SU-DHL-6 (cell line): ENCODE results near the gene SOBP.

Experiments
- CTCF ChIP-seq: fragments of 200-600 bp; sonication (generic); IDR thresholded peaks from one replicate; pipeline ENCODE4 v1.5.1; 2017; ENCODE audit warnings: antibody characterized with exemption, mild to moderate bottlenecking, low read length, moderate library complexity; ENCODE audit not compliant: insufficient read depth, poor library complexity, severe bottlenecking
- EZH2phosphoT487 ChIP-seq: fragments of 200-600 bp; sonication (generic), shearing (Covaris generic); conservative IDR thresholded peaks from 2 replicates; pipeline ENCODE4 v1.6.1; 2018; ENCODE audit warnings: mild to moderate bottlenecking, antibody characterized with exemption, low read length, moderate library complexity, mixed read lengths

- TF ChIP-seq CTCF (no peak), EZH2phosphoT487 (no peak)
Measured at GRCh38 chr6:107707346-107708275, 217.7 kb downstream of the SOBP start.
